HepG2 (cell line): ENCODE results near the gene PTPN18. TPM values are rescaled to one million over a fixed set of nuclear protein-coding genes. Genes with fewer than 3 reads are reported as not detected.

Experiments
- ATAC-seq: fragments of 200-7000 bp; cut with Tn5 transposase; 3 replicates; pipeline ENCODE4 v1.9.1; 2020; ENCODE audit warnings: mild to moderate bottlenecking, moderate library complexity
- BruUV-seq: library from RNA; stranded (reverse); fragments of 400-500 nt; replicated peaks from 2 replicates; lab custom pipeline; 2021; lab: Mats Ljungman, UMichigan
- CTCF ChIA-PET: fragments of 300-600 bp; formaldehyde crosslinking; extraction: SDS; loops from one replicate; lab custom pipeline; 2021; ENCODE audit warnings: low total read pairs, inconsistent platforms, low intra/inter-chr PET ratio; lab: Yijun Ruan, JAX
- POLR2A ChIA-PET: fragments of 350-600 bp; sonication (Branson Sonifier 250); formaldehyde crosslinking; loops from one replicate; lab custom pipeline; 2020; ENCODE audit warnings: antibody characterized with exemption, inconsistent platforms; lab: Yijun Ruan, JAX
- DNase-seq: peaks from one replicate; pipeline ENCODE4 v3.0.0-alpha.2; 2015; ENCODE audit warnings: low spot score
- FAIRE-seq: peaks from 3 replicates; lab custom pipeline; 2011; peaks lifted over from hg19 to GRCh38; lab: Jason Lieb, UNC
- H2AFZ ChIP-seq: one replicate; pipeline ENCODE4 v1.6.1; 2011; ENCODE audit warnings: low read length, inconsistent platforms
- H3K27ac ChIP-seq: fragments of 300-600 bp; 3 replicates; pipeline ENCODE4 v1.8.0; 2011; ENCODE audit warnings: mixed run types, mild to moderate bottlenecking, mixed read lengths, low read length, inconsistent platforms; ENCODE audit not compliant: insufficient read depth; ENCODE audit errors: extremely low read length
- H3K27me3 ChIP-seq, 2 experiments: fragments of 200-600 bp in 1 of 2; 2 replicates in 1 of 2; 3 replicates in 1 of 2; pipeline versions ENCODE4 v1.6.0 to v1.8.0; 2011; ENCODE audit warnings: low read length in 2 of 2, mild to moderate bottlenecking in 2 of 2, moderate library complexity in 2 of 2, inconsistent platforms in 1 of 2; ENCODE audit not compliant: insufficient read depth in 2 of 2, control insufficient read depth in 1 of 2
- H3K36me3 ChIP-seq, 2 experiments: fragments of 200-600 bp in 1 of 2; replicated peaks in 1 of 2; 2 replicates in 1 of 2; 3 replicates in 1 of 2; pipeline versions ENCODE4 v1.5.1 to v1.8.0; 2011; ENCODE audit warnings: low read length in 2 of 2, inconsistent platforms in 1 of 2; ENCODE audit not compliant: insufficient read depth in 2 of 2, control insufficient read depth in 1 of 2
- H3K4me1 ChIP-seq: 2 replicates; pipeline ENCODE4 v1.5.1; 2012; ENCODE audit warnings: low read length, inconsistent platforms; ENCODE audit not compliant: insufficient read depth
- H3K4me2 ChIP-seq: 2 replicates; pipeline ENCODE4 v1.6.0; 2011; ENCODE audit warnings: low read depth, low read length, inconsistent platforms
- H3K4me3 ChIP-seq, 3 experiments: fragments of 200-600 bp in 1 of 3; sonication (generic), shearing (Covaris generic) in 1 of 3; replicated peaks in 1 of 3; 2 replicates each; pipeline ENCODE4 v1.5.1; 2011 to 2016; ENCODE audit warnings: low read length in 3 of 3, inconsistent platforms in 2 of 3, low read depth in 2 of 3, mild to moderate bottlenecking in 2 of 3, control low read depth in 1 of 3, mixed read lengths in 1 of 3; ENCODE audit not compliant: insufficient read depth in 1 of 3
- H3K79me2 ChIP-seq: one replicate; pipeline ENCODE4 v1.6.1; 2011; ENCODE audit warnings: low read length, inconsistent platforms; ENCODE audit not compliant: insufficient read depth
- H3K9ac ChIP-seq: 2 replicates; pipeline ENCODE4 v1.6.0; 2011; ENCODE audit warnings: mild to moderate bottlenecking, low read depth, low read length, inconsistent platforms; ENCODE audit not compliant: insufficient read depth
- H3K9me3 ChIP-seq: 2 replicates; pipeline ENCODE4 v1.5.1; 2012; ENCODE audit warnings: mild to moderate bottlenecking, low read length
- H4K20me1 ChIP-seq: 2 replicates; pipeline ENCODE4 v1.6.0; 2011; ENCODE audit warnings: inconsistent platforms, mild to moderate bottlenecking, low read length, moderate library complexity; ENCODE audit not compliant: insufficient read depth
- ARID4A ChIP-seq: sonication (generic); formaldehyde crosslinking; IDR thresholded peaks from 2 replicates; pipeline ENCODE4 v1.5.0; 2020; ENCODE audit warnings: mild to moderate bottlenecking, missing genetic modification reagents, borderline replicate concordance
- ARID5B ChIP-seq: IDR thresholded peaks from 2 replicates; pipeline ENCODE4 v1.4.0; 2020; ENCODE audit warnings: mild to moderate bottlenecking, missing genetic modification reagents
- DR1 ChIP-seq: sonication (generic); formaldehyde crosslinking; IDR thresholded peaks from 2 replicates; pipeline ENCODE4 v1.8.0; 2021; ENCODE audit warnings: mild to moderate bottlenecking, missing genetic modification reagents, inconsistent platforms
- FLYWCH1 ChIP-seq: sonication (generic); formaldehyde crosslinking; IDR thresholded peaks from 2 replicates; pipeline ENCODE4 v1.8.1; 2023; ENCODE audit warnings: mild to moderate bottlenecking, missing genetic modification reagents
- FOXC1 ChIP-seq: sonication (generic); formaldehyde crosslinking; IDR thresholded peaks from 2 replicates; pipeline ENCODE4 v1.8.0; 2022; ENCODE audit warnings: mild to moderate bottlenecking, missing genetic modification reagents, borderline replicate concordance
- KDM1A ChIP-seq: IDR thresholded peaks from 2 replicates; pipeline ENCODE4 v1.6.1; 2016; ENCODE audit warnings: missing compliant biosample characterization
- MBNL3 ChIP-seq: fragments of 250-450 bp; sonication (Bioruptor Pico); conservative IDR thresholded peaks from 2 replicates; pipeline ENCODE4 v1.8.0; 2022; ENCODE audit warnings: mild to moderate bottlenecking, inconsistent platforms
- RBM22 ChIP-seq: fragments of 200-400 bp; formaldehyde crosslinking; optimal IDR thresholded peaks from 2 replicates; pipeline ENCODE3; 2017; ENCODE audit warnings: mild to moderate bottlenecking, low read length, moderate library complexity
- SKIL ChIP-seq: sonication (generic); formaldehyde crosslinking; IDR thresholded peaks from 2 replicates; pipeline ENCODE4 v1.8.0; 2022; ENCODE audit warnings: missing genetic modification reagents, mild to moderate bottlenecking, moderate library complexity, borderline replicate concordance
- SMAD9 ChIP-seq: sonication (generic); formaldehyde crosslinking; IDR thresholded peaks from 2 replicates; pipeline ENCODE4 v1.5.1; 2020; ENCODE audit warnings: mild to moderate bottlenecking, missing genetic modification reagents
- SMARCC2 ChIP-seq: fragments of 450-650 bp; IDR thresholded peaks from 2 replicates; pipeline ENCODE4 v1.6.1; 2017; ENCODE audit warnings: antibody characterized with exemption, mild to moderate bottlenecking
- XRCC5 ChIP-seq: fragments of 200-400 bp; formaldehyde crosslinking; optimal IDR thresholded peaks from 2 replicates; pipeline ENCODE3; 2017; ENCODE audit warnings: mild to moderate bottlenecking, low read length
- ZNF275 ChIP-seq: sonication (generic); formaldehyde crosslinking; IDR thresholded peaks from 2 replicates; pipeline ENCODE4 v1.8.0; 2022; ENCODE audit warnings: missing genetic modification reagents, mild to moderate bottlenecking, inconsistent platforms, borderline replicate concordance
- ZNF737 ChIP-seq: sonication (generic); formaldehyde crosslinking; IDR thresholded peaks from 2 replicates; pipeline ENCODE4 v1.5.0; 2020; ENCODE audit warnings: missing genetic modification reagents, mild to moderate bottlenecking, borderline replicate concordance
- WGBS: methylation state at CpG from one replicate; pipeline ENCODE4 v1.1.6; 2017; ENCODE audit warnings: low lambda C conversion rate; 5-methylcytosine and 5-hydroxymethylcytosine counted together
- in situ Hi-C: cut with HindIII; loops from 2 replicates; pipeline ENCODE4 v1.10.0; 2017; ENCODE audit warnings: low pct_unique_long_range_greater_than_20kb; ENCODE audit not compliant: extremely low pct_ligation_motif_present
- intact Hi-C: fragments of 100-400 bp; cut with micrococcal nuclease; formaldehyde crosslinking; loops from one replicate; pipeline ENCODE4 v1.10.0; 2022; ENCODE audit not compliant: unreplicated experiment
- polyA plus RNA-seq, 8 experiments: library from polyadenylated mRNA; depleted of rRNA in 3 of 8; stranded (reverse) in 7 of 8; unstranded in 1 of 8; fragments of >200 nt; fragmentation: Illumina TruSeq in 4 of 8; extraction: Trizol in 4 of 8; gene quantifications; 2 replicates each; pipeline versions ENCODE4 v1.2.1 to v1.2.3, GENCODE V29; 2011 to 2016; ENCODE audit warnings: low read depth in 4 of 8, missing spikeins in 1 of 8, mixed read lengths in 1 of 8; ENCODE audit not compliant: insufficient read depth in 1 of 8
- total RNA-seq, 5 experiments: library from RNA; depleted of rRNA; stranded (reverse); fragments of >200 nt; fragmentation: Illumina TruSeq; extraction: Trizol; gene quantifications; 2 replicates each; pipeline ENCODE4 v1.2.3, GENCODE V29; 2016; ENCODE audit warnings: low read depth in 1 of 5

The PTPN18 gene
- total and polyA plus RNA-seq, 2 of the 13 experiments (the other 11 are each of a cell fraction or from before 2014, with no cell fraction given): 14.8 to 39.6 TPM

- ATAC-seq: no peak
- H3K27ac ChIP-seq: no peak overlapping the region
- no peak for DNase-seq
- no peaks in the 10 kb centered on the region; a peak in 1 of 5 replicates for H3K27me3 ChIP-seq
- WGBS: 77% methylated on average over 5 of the region's 5 CpGs
- no peak overlapping the region for H3K4me3 ChIP-seq
- CTCF ChIA-PET: no interaction called here
- H3K79me2 ChIP-seq: peaks cover 5% of the 10 kb centered on the region
- in situ Hi-C loops (no loop called here), intact Hi-C loops (loop anchor here (5.0 kb wide), 1 partner anchor 33 kb away; no protein-coding TSS in a partner anchor)
- H3K36me3 ChIP-seq: no peaks in the 10 kb centered on the region
- no peak overlapping the region for H2AFZ ChIP-seq
- BruUV-seq: no TSS peak
- peaks cover 15% of the 10 kb centered on the region for H3K4me1 ChIP-seq
- no peaks in the 10 kb centered on the region for H4K20me1 ChIP-seq
- H3K9ac ChIP-seq: no peak overlapping the region
- POLR2A ChIA-PET: no interaction called here
- no peak overlapping the region for H3K4me2 ChIP-seq
- no peak for FAIRE-seq
- H3K9me3 ChIP-seq: no peaks in the 10 kb centered on the region
- no peak for TF ChIP-seq RBM22
- TF ChIP-seq KDM1A (CRISPR knock-in tag): no peak
- no peak for TF ChIP-seq ZNF737 (CRISPR knock-in tag)
- no peak for TF ChIP-seq DR1
- TF ChIP-seq ARID5B: no peak
- no peak for TF ChIP-seq SKIL
- TF ChIP-seq FLYWCH1 (CRISPR knock-in tag): no peak
- TF ChIP-seq ARID4A (CRISPR knock-in tag): no peak
- no peak for TF ChIP-seq MBNL3
- no peak for TF ChIP-seq XRCC5
- no peak for TF ChIP-seq SMAD9 (CRISPR knock-in tag)
- no peak for TF ChIP-seq FOXC1 (CRISPR knock-in tag)
- TF ChIP-seq ZNF275 (CRISPR knock-in tag): no peak
- TF ChIP-seq SMARCC2: no peak
Measured at GRCh38 chr2:130359466-130359865, 3.6 kb downstream of the PTPN18 start.
